IPS-18c (cell line): Measurements from ENCODE around the gene FHL2.
"Not testable (repeated sequence)": the region's sequence is repeated elsewhere in the genome, so short reads cannot be mapped to it uniquely, and the experiment has no call there.

Source experiments
- H3K4me3 ChIP-seq: 2 replicates; pipeline ENCODE4 v1.7.0; 2013; ENCODE audit warnings: low read depth, mild to moderate bottlenecking, low read length, moderate library complexity; ENCODE audit not compliant: insufficient read depth
- H3K9me3 ChIP-seq: one replicate; pipeline ENCODE4 v1.6.1; 2013; ENCODE audit warnings: mild to moderate bottlenecking, low read length, moderate library complexity; ENCODE audit not compliant: control insufficient read depth, insufficient read depth

FHL2 gene

GRCh38 chr2:105337122-105338019 is 61.5 kb downstream of the FHL2 start, which contains the start of gene C2orf49:
Gene C2orf49 (plus strand): TSS chr2:105337540. CDS start chr2:105337588, 48 bp downstream.
- H3K4me3 ChIP-seq: peak within 1 kb of the TSS; percentile 73

DNA sequence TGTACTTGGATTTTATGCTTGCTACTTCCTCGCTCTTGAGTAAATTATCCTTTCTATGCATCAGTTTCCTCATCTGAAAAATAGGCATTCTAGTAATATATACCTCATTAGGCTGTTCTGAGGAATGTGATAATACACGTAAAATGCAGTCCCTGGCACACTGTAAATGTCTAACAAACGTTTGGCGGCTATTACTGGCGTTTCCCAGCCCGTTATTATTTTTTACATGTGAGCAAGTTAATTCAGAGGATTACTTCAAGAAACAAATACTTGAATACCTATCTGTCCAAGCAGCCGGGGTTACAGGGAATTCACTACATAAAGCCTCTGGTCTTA is 62.1 kb downstream of the FHL2 start:
- H3K4me3 ChIP-seq: peak overlapping the region; percentile 73

More at GRCh38 chr2:105337122-105338019, 61.5 kb downstream of the FHL2 start, which contains the start of gene C2orf49:
- H3K9me3 ChIP-seq: no peaks in the 10 kb centered on the region

GRCh38 chr2:105335469-105335868 is 63.4 kb downstream of the FHL2 start:
- no peak overlapping the region for H3K4me3 ChIP-seq

More for the DNA sequence above, 62.1 kb downstream of the FHL2 start:
- H3K9me3 ChIP-seq: no peaks in the 10 kb centered on the region

GRCh38 chr2:105334211-105334610 is 64.6 kb downstream of the FHL2 start:
- Histone ChIP-seq H3K4me3 (no peak overlapping the region), H3K9me3 (peaks cover 2% of the 10 kb centered on the region)

More at GRCh38 chr2:105335469-105335868, 63.4 kb downstream of the FHL2 start:
- no peaks in the 10 kb centered on the region for H3K9me3 ChIP-seq

DNA sequence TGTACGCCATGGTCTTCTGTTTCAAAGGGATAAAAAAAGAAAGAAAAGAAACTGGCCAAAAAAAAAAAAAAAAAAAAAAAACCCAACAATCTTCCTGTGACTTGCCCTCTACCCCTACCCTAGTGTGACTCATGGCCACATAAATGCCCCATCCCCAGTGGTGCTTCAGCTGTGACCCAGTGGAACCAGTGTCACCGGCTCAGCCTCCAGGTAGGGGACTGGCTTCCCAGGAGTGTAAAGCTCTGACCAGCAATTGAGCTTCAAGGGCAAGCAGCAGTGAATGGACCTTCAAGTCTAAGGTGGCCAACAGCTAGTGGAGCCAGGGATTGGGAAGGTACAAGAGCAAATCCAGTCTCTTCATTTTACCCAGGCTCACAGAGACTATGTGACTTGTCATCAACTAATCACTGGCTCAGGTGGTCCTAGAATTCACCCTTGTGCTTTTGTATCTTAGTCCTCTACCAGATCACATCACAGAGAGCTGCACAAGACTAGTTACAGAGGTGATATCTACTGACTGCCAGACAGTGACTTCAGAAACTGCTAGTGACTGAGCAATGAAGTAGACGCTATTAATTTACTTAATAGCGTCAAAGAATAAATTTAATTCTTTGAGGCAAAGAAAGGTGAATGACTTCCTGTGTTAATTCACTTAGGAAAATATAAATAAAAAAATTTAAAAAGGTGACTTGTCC is 68.0 kb downstream of the FHL2 start:
- H3K9me3 ChIP-seq: peaks cover 2% of the 10 kb centered on the region
- no peak overlapping the region for H3K4me3 ChIP-seq

- peaks cover 2% of the 10 kb centered on the region for H3K9me3 ChIP-seq
- H3K4me3 ChIP-seq: peak within 1 kb of the TSS; percentile 66
Observed at GRCh38 chr2:105329561-105330495, 69.0 kb downstream of the FHL2 start, which contains the start of gene TGFBRAP1. Gene TGFBRAP1 (minus strand): TSS chr2:105329735. CDS start chr2:105308301, 21,434 bp downstream.

DNA sequence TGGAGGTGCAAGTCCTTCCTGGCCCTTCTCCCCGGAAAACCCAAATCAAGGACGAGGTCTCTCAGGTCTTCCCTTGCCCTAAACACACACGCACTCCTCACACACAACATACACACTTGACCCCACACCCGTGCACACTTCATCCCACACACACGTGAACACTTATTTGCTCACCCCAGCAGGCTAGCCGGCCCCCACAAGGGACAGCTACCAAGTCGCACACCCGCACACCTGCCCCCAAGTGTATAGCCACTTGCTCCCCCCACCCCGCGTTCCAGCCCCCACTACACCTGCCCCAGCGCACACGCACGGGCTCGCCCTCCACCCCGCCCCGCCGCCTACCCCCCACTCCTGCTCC is 69.7 kb downstream of the FHL2 start:
- H3K4me3 ChIP-seq: peak overlapping the region; percentile 49
- peaks cover 2% of the 10 kb centered on the region for H3K9me3 ChIP-seq

DNA sequence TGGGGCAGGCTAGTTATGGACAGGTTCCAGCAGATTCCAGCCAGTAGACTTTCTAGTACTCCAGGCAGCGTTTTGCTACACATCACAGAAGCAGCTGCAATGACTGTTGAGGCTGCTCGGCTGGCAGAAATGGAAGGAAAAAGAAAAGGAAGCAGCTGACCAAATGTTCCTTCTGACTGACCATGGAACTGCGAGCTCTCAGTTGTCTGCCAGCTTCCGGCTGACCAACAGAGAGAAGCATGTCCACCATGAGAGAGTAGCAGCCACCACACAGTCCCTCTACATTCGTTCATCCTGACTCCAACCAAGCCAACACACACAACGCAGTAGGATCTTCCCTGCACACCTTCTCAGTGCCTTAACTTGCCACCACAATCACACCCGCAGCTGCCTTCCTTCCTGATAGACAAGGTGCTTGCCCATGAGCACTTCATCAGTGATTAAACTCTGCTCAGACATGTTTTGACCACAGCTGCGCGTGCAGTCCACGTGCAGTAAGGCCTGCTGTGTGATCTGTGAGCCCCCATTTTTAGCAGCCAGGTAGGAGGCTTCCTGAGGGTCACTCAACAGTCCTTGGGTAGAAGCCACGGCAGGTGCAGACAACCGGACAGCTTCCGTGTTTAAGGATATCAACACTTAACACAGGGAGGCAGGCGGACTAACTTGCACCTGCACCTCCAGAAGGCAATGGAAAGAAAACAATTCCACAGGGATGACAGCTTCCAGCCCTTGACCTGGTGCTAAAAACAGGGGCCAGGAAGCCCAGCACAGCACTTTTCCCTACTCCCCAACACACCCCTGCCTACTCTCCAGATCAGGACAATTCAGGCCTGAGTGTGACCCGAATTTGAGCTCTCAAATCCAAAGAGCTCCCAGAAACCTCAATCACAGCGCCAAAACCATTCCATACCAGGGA is 70.3 kb downstream of the FHL2 start:
- H3K9me3 ChIP-seq: peaks cover 2% of the 10 kb centered on the region
- H3K4me3 ChIP-seq: peak overlapping the region; percentile 49

- H3K4me3 ChIP-seq: no peak overlapping the region
- H3K9me3 ChIP-seq: peaks cover 2% of the 10 kb centered on the region
Observed at GRCh38 chr2:105327690-105328089, 71.2 kb downstream of the FHL2 start.

- not testable (repeated sequence) for H3K9me3 ChIP-seq, H3K4me3 ChIP-seq
Observed at GRCh38 chr2:105327271-105327670, 71.6 kb downstream of the FHL2 start.

- no peak overlapping the region for H3K4me3 ChIP-seq
- peaks cover 2% of the 10 kb centered on the region for H3K9me3 ChIP-seq
Observed at GRCh38 chr2:105325389-105325963, 73.4 kb downstream of the FHL2 start.

DNA sequence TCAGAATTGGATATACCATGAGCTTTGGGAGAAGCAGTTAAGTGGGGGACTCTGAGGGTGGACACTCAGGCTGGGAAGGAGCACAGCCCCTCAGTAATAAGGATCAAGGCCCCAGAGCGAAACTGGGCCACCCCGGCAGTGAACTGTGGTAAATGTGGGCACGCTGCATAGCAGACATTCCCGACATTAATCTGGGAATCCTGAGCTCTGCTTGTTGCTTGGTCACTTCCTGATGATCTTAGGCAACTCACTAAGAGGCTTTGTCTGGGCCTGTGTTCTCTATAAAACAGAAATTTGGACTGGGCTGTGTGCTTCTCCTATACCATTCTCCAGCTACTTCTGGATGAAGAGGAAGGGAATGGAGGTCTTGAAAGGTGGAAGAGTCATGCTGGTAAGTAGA is 74.1 kb downstream of the FHL2 start:
- no peak overlapping the region for H3K4me3 ChIP-seq
- peaks cover 2% of the 10 kb centered on the region for H3K9me3 ChIP-seq

DNA sequence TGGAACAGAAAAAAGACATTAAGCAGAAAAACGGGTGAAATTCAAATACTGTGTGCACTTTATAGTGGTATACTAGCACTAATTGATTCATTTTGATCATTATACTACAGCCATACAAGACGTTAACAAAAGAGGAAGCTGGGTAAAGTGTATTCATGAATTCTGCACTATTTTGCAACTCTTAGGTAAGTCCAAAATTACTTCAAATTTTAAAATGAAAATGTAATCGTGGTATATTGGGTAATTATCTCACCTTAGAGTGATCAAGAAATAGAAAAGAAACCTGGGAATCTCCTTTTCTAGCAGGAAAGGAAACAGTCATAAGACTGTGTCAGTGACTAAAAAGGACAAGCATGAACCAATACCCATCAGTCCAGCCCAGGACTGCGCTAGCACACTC is 74.8 kb downstream of the FHL2 start:
- H3K4me3 ChIP-seq: no peak overlapping the region
- H3K9me3 ChIP-seq: no peaks in the 10 kb centered on the region

GRCh38 chr2:105323111-105323510 is 75.7 kb downstream of the FHL2 start:
- Histone ChIP-seq H3K9me3 (no peaks in the 10 kb centered on the region), H3K4me3 (no peak overlapping the region)

- Histone ChIP-seq H3K9me3 (no peaks in the 10 kb centered on the region), H3K4me3 (no peak overlapping the region)
Observed at GRCh38 chr2:105321875-105322646, 76.8 kb downstream of the FHL2 start.
